SH-SY5Y (cell line): ENCODE measurements around the gene ANKRD12.

ENCODE experiments used
- GATA2 ChIP-seq: IDR thresholded peaks from 2 replicates; pipeline ENCODE4 v1.6.1; 2011; ENCODE audit warnings: mild to moderate bottlenecking, low read depth, low read length
- GATA3 ChIP-seq: IDR thresholded peaks from 2 replicates; pipeline ENCODE4 v1.6.1; 2011; ENCODE audit warnings: low read depth, mild to moderate bottlenecking, low read length, moderate library complexity

GRCh38 chr18:9259173-9259572 is 122.6 kb downstream of the ANKRD12 start:
- TF ChIP-seq GATA2 (no peak), GATA3 (no peak)
